NCI-H187 treated with DMSO at 0.1 percent for 48 hours (cell line): ENCODE results near the gene CDX2.
"Not testable (repeated sequence)": the region's sequence is repeated elsewhere in the genome, so short reads cannot be mapped to it uniquely, and the experiment has no call there.

Experiments
- DNase-seq: peaks from one replicate; lab custom pipeline; 2025; lab: John Stamatoyannopoulos, UW

The CDX2 gene

DNA sequence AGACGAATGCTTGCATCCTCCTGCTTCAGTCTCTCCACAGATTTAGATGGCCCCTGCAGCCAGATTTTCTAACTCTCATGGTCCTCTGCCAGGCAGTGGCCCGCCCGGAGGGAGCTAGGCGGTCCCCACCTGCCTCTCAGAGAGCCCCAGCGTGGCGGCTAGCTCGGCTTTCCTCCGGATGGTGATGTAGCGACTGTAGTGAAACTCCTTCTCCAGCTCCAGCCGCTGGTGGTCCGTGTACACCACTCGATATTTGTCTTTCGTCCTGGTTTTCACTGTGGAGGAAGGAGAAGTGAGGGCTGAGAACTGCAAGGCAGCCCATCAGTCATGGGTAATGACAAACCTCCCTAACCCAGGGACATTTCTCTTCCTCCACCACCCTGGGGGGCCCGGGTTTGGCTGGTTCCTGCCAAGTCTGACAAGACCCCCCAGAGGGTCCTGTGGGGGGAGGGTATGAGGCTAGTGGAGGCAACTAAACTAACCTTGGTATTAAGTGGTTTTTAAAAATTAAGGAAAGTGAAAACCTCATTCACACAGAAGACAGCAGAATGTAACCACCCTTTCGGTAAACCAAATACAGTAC is 4.3 kb downstream of the CDX2 start:
- no peak for DNase-seq

- not testable (repeated sequence) for DNase-seq
Measured at GRCh38 chr13:27964206-27964605, 4.9 kb downstream of the CDX2 start.

DNA sequence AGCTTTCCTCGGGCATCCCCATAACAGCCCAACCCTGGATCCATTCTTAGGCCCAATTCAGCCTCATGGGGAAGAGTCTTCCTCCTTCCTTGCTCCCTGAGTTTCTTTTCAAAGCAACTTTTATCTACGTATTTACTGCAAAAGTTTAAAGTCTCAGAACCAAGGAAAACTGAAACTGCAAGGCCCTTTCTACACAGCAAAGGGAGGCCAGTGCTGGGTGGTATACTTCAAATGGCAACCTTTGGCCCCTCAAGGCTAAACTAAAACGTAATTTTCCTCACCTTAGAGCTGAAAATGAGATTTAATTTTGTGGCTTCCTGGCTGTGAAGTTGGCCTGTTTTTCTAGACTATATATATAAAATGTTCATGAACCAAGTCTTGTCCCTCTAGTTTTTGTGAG is 5.6 kb downstream of the CDX2 start:
- DNase-seq, result no peak

- no peak for DNase-seq
Measured at GRCh38 chr13:27962982-27963381, 6.1 kb downstream of the CDX2 start.

DNA sequence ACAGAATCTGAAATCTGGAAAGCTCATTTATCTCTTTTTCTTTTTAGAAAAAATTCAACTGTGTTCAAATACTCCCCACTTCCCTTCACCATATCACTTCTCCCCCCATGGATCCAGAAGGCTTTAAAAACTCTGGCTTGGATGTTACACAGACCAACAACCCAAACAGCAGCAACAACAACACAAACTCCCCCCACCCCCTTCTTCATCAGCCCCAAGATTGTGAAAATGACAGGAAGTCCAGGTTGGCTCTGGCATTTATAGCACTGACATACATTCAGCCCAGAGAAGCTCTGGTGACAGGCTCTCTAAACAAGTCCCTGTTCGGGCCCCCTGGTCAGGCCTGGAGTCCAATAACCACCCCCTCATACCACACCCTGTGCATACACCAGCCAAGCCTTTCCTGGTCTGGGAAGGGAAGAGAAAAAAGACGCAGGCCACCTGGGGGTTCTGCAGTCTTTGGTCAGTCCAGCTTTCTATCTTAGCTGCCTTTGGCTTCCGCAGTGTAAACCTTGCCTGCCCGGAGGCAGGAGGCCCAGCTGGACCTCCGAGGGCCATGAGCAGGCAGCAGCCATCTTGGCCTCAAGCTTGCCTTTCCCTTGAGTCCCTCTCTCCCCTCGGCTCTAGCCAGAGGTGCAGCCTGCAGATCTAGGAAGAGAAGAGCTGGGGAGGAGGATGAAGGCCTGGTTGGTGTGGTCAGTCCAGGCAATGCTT is 6.8 kb downstream of the CDX2 start:
- no peak for DNase-seq

DNA sequence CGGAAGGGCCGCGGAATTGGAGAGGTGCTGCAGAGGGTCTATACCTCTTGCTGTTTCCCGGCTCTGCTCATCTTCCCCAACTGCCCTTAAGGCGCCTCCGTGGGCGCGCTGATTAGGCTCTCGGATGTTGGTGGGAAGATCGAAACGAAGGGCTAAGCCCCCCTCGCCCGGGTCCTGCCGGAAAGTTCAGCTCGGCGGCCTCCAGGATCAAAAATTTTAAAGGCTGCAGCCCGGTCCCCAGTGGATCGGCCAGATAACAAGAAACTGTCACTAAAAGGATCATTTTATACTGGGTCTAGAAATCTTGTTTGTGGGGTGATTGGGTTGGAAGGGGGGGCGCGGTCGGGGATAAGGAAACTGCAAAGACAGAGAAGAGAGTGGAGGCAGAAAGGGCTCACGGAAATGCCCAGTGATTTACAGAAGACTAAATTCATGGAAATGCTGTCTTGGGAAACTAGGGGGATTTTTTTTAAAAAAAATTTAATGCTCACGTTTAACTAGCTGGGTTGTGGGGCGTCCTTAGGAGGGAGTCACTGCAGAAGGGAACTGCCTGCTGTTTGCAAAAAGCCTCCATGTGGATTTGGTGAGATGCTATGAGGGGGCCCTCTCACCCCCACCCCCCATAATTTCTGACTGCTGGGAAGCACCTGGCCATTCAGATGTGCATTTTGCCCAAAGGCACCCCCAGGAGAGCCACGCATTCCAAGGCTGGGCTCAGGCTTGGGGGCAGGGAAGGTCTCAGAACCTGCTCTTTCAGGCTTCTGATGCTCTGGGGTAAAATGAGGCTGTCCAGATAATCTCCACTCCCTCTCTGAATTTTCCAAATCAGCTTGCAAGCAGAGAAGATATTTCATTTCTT is 7.7 kb downstream of the CDX2 start:
- DNase-seq, result no peak

DNA sequence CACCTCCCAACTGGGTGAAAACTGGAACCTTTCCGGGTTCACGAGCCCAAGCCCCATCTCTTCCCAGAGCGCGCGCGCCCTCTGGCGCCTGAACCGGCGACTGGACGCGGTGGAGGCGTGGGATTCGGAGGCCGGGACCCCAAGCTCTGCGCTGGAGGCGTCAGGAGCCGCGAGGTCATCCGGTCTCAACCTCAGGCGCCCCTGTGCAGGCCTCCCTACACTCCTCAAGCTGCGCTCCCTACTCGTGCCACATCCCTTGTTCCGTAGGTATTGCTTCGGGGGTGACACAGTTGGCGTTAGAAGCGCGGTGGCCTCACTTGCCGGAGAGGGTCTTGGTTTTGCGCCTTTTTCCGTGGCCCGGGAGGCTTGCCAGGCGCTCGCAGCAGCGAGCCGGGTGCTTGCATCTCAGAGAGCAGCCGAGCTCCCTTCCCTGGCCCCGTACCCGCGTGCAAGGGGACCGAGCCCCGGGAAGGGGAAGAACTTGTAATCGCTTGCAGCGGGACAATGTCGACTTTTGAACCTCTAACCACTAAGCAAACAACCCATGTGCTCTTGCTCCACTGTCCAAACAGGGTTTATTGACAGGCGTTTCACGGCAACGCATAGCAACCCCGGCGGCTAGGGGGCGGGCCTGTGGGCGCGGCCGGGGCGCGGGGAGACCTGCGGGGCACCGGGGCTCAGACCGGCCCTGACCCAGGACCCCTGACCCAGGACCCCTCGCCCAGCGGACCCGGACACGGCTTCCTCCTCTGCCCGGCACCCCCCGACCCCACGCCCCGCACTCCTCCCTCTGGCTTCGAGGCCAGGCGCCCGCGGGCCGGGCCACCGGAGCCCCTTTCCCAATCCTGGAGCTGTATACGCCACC is 8.5 kb downstream of the CDX2 start:
- DNase-seq, result no peak

DNA sequence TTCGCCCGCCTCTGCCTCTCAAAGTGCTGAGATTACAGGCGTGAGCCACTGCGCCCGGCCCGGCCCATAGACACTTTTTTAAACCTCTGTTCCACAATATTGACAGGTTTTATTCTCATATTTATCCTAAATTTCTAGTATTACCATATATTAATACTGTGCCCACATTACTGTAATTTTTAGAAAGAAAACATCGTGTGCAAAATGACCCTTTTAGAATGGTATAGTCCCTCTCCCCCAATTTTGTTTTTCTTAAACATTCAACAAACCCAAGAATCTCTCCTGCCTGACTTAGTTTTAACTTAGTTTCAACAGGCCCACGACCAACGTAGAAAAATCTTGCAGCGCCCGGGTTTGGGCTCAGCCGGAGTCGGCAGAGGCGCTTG is 9.1 kb downstream of the CDX2 start:
- no peak for DNase-seq

DNA sequence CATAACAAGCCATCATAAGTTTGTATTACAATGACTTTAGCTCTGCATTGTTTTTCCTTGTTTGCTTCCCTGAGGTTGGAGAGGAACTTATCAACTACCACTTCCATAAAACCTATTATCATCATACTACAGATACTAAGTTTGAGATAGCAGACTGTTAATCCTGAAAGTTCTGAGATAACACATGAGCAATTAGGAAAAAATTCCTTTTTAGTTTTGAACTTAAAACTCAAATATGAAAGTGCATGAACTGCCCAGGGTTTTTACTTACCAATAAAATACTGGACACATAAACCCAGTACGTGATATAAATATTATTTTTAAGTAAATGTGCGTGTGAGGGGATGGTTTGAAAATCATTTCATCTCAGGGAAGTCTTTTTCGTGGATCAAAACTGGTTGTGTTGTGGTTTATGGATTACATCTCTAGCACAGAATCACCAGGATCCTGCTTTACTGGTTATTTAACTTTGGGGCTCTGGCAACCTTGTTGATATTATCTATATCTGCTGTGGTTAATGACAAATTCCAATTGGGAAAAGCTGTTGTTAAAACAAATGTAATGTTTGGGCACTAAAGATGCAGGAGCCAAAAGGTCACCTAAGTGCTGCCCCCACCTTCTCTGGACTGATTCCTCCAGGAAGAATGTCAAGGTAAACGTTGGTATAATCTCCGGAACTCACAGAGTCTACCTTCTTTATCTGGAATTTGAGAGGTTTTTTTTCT is 12.4 kb downstream of the CDX2 start:
- DNase-seq, result no peak

GRCh38 chr13:27955014-27955591 is 14.0 kb downstream of the CDX2 start:
- no peak for DNase-seq

- DNase-seq, result no peak
Measured at GRCh38 chr13:27954406-27954851, 14.7 kb downstream of the CDX2 start.

- no peak for DNase-seq
Measured at GRCh38 chr13:27953676-27954405, 15.3 kb downstream of the CDX2 start.

- DNase-seq, result no peak
Measured at GRCh38 chr13:27952876-27953675, 16.0 kb downstream of the CDX2 start.

DNA sequence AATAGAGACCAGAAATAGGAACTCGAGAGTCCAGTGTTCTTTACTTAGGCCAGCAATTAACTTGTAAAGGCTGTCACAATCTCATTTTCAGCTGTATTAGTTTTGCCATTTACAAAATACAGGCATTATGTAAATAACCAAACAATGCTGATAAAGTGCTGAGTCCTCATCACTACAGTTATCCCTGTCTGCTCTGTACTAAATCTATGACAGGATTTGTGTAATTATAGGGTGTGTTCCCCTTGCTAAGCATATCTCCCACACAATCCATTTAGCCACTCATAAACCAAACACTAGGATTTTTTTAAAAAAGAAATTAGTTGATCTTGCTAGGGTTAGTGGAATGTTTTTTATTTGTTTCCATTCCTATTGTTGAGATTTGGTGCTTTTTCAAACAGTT is 26.1 kb downstream of the CDX2 start:
- DNase-seq, result no peak

- DNase-seq, result no peak
Measured at GRCh38 chr13:27933580-27934328, 35.4 kb downstream of the CDX2 start.

DNA sequence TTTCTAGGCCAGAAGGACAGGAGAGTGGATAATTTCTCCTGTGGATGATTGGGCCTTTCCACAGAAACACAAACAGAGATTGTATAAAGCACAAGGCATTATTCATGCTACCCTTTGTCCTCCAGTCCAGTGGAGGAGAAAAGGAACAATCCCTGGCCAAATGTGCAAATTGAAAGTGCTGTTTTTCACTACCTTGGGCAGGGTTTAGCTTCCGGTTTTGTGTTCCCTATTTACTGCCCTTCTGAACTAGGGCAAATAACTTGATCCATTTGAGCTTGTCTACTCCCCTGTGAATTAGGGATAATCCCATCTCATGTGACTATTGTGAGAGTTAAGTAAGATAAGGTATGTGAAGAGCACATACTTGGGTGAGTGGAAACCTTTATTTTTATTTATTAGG is 36.0 kb downstream of the CDX2 start:
- DNase-seq, result no peak

DNA sequence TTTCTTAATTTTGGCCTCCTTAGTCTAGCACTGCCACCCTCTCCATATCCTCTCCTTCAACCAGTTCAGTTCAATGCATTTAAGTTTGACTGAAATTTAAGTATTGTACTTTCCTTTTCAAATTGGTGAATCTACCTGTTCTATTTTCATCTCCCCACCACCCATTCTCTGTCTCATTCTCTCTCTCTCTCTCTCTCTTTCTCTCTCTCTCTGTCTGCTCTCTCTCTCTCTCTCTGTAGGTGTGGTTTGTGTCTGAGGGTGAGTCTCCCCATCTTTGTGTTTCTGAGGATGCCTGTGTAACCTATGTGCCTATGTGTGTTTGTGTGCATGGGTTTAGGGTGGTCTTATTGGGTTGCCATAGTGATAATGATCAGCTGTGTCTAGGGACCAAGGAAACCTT is 39.2 kb downstream of the CDX2 start:
- no peak for DNase-seq

DNA sequence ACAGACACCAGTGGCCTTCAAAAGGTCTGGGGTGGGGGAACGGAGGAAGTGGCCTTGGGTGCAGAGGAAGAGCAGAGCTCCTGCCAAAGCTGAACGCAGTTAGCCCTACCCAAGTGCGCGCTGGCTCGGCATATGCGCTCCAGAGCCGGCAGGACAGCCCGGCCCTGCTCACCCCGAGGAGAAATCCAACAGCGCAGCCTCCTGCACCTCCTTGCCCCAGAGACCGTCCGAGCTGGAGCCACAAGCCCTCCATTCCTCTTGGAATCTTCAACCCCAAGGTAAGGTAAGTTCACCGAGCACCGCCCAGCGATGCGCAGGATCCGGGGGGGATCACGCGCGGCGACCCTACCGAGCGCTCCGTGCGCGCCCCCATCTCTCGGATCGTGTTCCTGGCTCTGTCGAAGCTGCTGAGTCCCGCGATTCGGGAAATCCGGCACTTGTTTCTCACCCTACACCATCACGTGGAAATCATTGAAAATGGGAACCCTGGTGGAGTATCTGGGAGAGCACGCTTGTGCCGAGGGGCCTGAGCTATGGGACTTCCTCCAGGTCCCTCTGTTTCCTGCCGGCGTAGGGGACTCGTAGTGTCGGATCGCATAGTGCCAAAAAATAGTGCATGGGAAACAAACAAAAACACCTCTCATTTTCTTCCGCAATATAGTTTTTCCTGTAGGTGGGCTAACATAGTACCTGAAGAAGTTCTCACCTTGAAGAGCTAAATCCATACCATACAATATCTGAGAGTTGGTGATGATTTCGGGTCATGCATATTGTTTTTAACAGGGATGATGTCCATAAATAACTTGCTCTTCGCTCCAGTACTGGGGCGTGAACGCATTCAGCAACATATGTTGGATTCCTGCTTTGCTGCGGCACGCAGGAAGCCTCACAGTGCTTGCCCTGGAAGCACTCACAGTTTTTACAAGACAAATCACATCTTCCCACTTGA is 40.0 kb downstream of the CDX2 start:
- no peak for DNase-seq
